HL-60 (cell line): ENCODE measurements around the gene BIRC7.

Experiments used
- CTCF ChIP-seq: IDR thresholded peaks from one replicate; pipeline ENCODE4 v1.5.1; 2011; ENCODE audit warnings: low read length, control low read depth, inconsistent platforms; ENCODE audit not compliant: insufficient read depth
- POLR2AphosphoS5 ChIP-seq: IDR thresholded peaks from 2 replicates; pipeline ENCODE4 v1.6.1; 2012; ENCODE audit warnings: low read depth

GRCh38 chr20:63217706-63218105 lies 18.0 kb upstream of the BIRC7 start:
- no peak for TF ChIP-seq CTCF
- no peak for TF ChIP-seq POLR2AphosphoS5
